SU-DHL-6 (cell line): ENCODE results near the gene P4HTM.

ENCODE experiments used
- H2AFZ ChIP-seq: fragments of 200-600 bp; sonication (generic); 2 replicates; pipeline ENCODE4 v1.6.1; 2014; ENCODE audit warnings: low read depth, mild to moderate bottlenecking, moderate library complexity, mixed read lengths, antibody characterized with exemption, low read length; ENCODE audit not compliant: severe bottlenecking
- H3F3A ChIP-seq: fragments of 200-600 bp; shearing (Covaris generic); 2 replicates; pipeline ENCODE4 v1.6.0; 2016; ENCODE audit warnings: antibody characterized with exemption, mild to moderate bottlenecking; ENCODE audit not compliant: insufficient read depth
- H3K27ac ChIP-seq: fragments of 200-600 bp; sonication (generic); 2 replicates; pipeline ENCODE4 v1.5.1; 2016; ENCODE audit warnings: low read depth, mild to moderate bottlenecking, low read length, moderate library complexity, mixed read lengths
- H3K27me3 ChIP-seq: fragments of 200-600 bp; sonication (generic), shearing (Covaris generic); 2 replicates; pipeline ENCODE4 v1.6.0; 2014; ENCODE audit warnings: mild to moderate bottlenecking, low read length
- H3K36me3 ChIP-seq: fragments of 200-600 bp; sonication (generic); 2 replicates; pipeline ENCODE4 v1.6.1; 2014; ENCODE audit warnings: mild to moderate bottlenecking, low read length, mixed read lengths
- H3K4me2 ChIP-seq: fragments of 300-600, 200-600 bp; shearing (Covaris generic), sonication (generic); 2 replicates; pipeline ENCODE4 v1.6.0; 2014; ENCODE audit warnings: low read length, low read depth, mild to moderate bottlenecking; ENCODE audit not compliant: poor library complexity, severe bottlenecking
- H3K4me3 ChIP-seq: fragments of 200-600 bp; sonication (generic); 2 replicates; pipeline ENCODE4 v1.5.1; 2014; ENCODE audit warnings: antibody characterized with exemption, low read length, mild to moderate bottlenecking, mixed read lengths; ENCODE audit not compliant: insufficient read depth, poor library complexity, severe bottlenecking
- H3K79me2 ChIP-seq: fragments of 200-600 bp; sonication (generic); 2 replicates; pipeline ENCODE4 v1.6.1; 2014; ENCODE audit warnings: mild to moderate bottlenecking, low read length, moderate library complexity; ENCODE audit not compliant: insufficient read depth
- H3K9ac ChIP-seq: fragments of 200-600 bp; sonication (generic); 2 replicates; pipeline ENCODE4 v1.7.0; 2014; ENCODE audit warnings: mild to moderate bottlenecking, low read length
- H3K9me2 ChIP-seq: fragments of 200-600 bp; sonication (generic); replicated peaks from 2 replicates; pipeline ENCODE4 v1.6.1; 2014; ENCODE audit warnings: low read length; ENCODE audit not compliant: insufficient read depth
- H3K9me3 ChIP-seq: fragments of 200-600 bp; sonication (generic); 2 replicates; pipeline ENCODE4 v1.6.1; 2014; ENCODE audit warnings: low read length, mixed read lengths; ENCODE audit not compliant: insufficient read depth
- H4K20me1 ChIP-seq: fragments of 200-600 bp; sonication (generic); 2 replicates; pipeline ENCODE4 v1.6.1; 2014; ENCODE audit warnings: low read depth, mild to moderate bottlenecking, antibody characterized with exemption, low read length, moderate library complexity, mixed read lengths
- EZH2phosphoT487 ChIP-seq: fragments of 200-600 bp; sonication (generic), shearing (Covaris generic); conservative IDR thresholded peaks from 2 replicates; pipeline ENCODE4 v1.6.1; 2018; ENCODE audit warnings: mild to moderate bottlenecking, antibody characterized with exemption, low read length, moderate library complexity, mixed read lengths
- TF ChIP-seq, protein P1 (sequence below): fragments of 200-600 bp; sonication (generic); IDR thresholded peaks from one replicate; pipeline ENCODE4 v1.5.1; 2017; ENCODE audit warnings: antibody characterized with exemption, mild to moderate bottlenecking, low read length, moderate library complexity; ENCODE audit not compliant: insufficient read depth, poor library complexity, severe bottlenecking

P4HTM gene

GRCh38 chr3:48962939-48963338 lies 27.1 kb upstream of the P4HTM start:
- no peaks in the 10 kb centered on the region for H4K20me1 ChIP-seq
- H3K4me2 ChIP-seq, result no peak overlapping the region
- H3K36me3 ChIP-seq, result 0 out of 2 replicates have a peak, but pooled peaks cover 6% of the 10 kb centered on the region
- H3F3A ChIP-seq, result no peaks in the 10 kb centered on the region
- no peak overlapping the region for H3K9ac ChIP-seq
- no peak overlapping the region for H2AFZ ChIP-seq
- H3K27ac ChIP-seq, result no peak overlapping the region
- H3K9me3 ChIP-seq, result no peaks in the 10 kb centered on the region
- TF ChIP-seq EZH2phosphoT487, result no peak
- TF ChIP-seq, protein P1, sequence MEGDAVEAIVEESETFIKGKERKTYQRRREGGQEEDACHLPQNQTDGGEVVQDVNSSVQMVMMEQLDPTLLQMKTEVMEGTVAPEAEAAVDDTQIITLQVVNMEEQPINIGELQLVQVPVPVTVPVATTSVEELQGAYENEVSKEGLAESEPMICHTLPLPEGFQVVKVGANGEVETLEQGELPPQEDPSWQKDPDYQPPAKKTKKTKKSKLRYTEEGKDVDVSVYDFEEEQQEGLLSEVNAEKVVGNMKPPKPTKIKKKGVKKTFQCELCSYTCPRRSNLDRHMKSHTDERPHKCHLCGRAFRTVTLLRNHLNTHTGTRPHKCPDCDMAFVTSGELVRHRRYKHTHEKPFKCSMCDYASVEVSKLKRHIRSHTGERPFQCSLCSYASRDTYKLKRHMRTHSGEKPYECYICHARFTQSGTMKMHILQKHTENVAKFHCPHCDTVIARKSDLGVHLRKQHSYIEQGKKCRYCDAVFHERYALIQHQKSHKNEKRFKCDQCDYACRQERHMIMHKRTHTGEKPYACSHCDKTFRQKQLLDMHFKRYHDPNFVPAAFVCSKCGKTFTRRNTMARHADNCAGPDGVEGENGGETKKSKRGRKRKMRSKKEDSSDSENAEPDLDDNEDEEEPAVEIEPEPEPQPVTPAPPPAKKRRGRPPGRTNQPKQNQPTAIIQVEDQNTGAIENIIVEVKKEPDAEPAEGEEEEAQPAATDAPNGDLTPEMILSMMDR, result no peak
- H3K9me2 ChIP-seq, result no peaks in the 10 kb centered on the region
- H3K27me3 ChIP-seq, result no peaks in the 10 kb centered on the region
- H3K4me3 ChIP-seq, result no peak overlapping the region
- H3K79me2 ChIP-seq, result no peaks in the 10 kb centered on the region; the same call in 1 of the 2 replicates

GRCh38 chr3:48963591-48963990 lies 26.4 kb upstream of the P4HTM start:
- no peaks in the 10 kb centered on the region for H4K20me1 ChIP-seq
- no peaks in the 10 kb centered on the region for H3F3A ChIP-seq
- no peak overlapping the region for H3K4me3 ChIP-seq
- H3K9me3 ChIP-seq, result no peaks in the 10 kb centered on the region
- H3K79me2 ChIP-seq, result no peaks in the 10 kb centered on the region; the same call in 1 of the 2 replicates
- no peak overlapping the region for H3K9ac ChIP-seq
- H3K9me2 ChIP-seq, result no peaks in the 10 kb centered on the region
- H3K27me3 ChIP-seq, result no peaks in the 10 kb centered on the region
- no peak overlapping the region for H3K27ac ChIP-seq
- TF ChIP-seq EZH2phosphoT487, result no peak
- TF ChIP-seq, protein P1, result no peak
- H3K4me2 ChIP-seq, result no peak overlapping the region
- H2AFZ ChIP-seq, result no peak overlapping the region
- 0 out of 2 replicates have a peak, but pooled peaks cover 6% of the 10 kb centered on the region for H3K36me3 ChIP-seq

GRCh38 chr3:48966367-48966766 lies 23.7 kb upstream of the P4HTM start:
- Histone ChIP-seq H3K36me3 (peaks cover 10% of the 10 kb centered on the region; the same call in 1 of the 2 replicates), H3K9ac (no peak overlapping the region), H4K20me1 (no peaks in the 10 kb centered on the region), H3K4me3 (no peak overlapping the region), H3K27ac (no peak overlapping the region), H3K79me2 (no peaks in the 10 kb centered on the region), H3K27me3 (no peaks in the 10 kb centered on the region), H3K9me3 (no peaks in the 10 kb centered on the region), H2AFZ (no peak overlapping the region), H3K4me2 (no peak overlapping the region), H3K9me2 (no peaks in the 10 kb centered on the region), H3F3A (no peaks in the 10 kb centered on the region)
- TF ChIP-seq, protein P1, result no peak
- TF ChIP-seq EZH2phosphoT487, result no peak
